LHCN-M2 (cell line): Measurements from ENCODE around the gene HS6ST2. TPM values are rescaled to one million over a fixed set of nuclear protein-coding genes. Genes with fewer than 3 reads are reported as not detected.

Experiments
- DNase-seq: peaks from one replicate; pipeline ENCODE4 v3.0.0-alpha.2; 2012; ENCODE audit warnings: low read depth
- total RNA-seq: library from RNA; depleted of rRNA; stranded (reverse); fragments of >200 nt; gene quantifications from 2 replicates; pipeline ENCODE4 v1.2.3, GENCODE V29; 2014

HS6ST2 gene
- total RNA-seq, 1 experiment from 2014 or later = not detected

DNA sequence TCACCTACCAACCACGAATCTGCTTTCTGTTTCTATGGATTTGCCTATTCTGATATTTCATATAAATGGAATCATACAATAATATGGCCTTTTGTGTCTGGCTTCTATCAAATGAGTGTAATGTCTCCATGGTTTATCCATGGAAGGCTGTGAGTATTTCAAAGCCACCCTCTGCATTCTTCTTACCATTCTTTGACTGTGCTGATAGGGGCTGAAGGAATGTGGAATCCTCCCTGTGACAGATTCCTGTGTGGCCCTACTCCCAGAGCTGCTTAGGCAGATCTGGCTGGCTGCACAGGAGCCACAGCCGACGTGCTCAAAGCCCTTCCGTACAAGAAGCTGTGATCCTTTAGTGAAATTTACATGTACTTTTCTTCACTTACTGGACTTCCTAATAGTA is 163.2 kb downstream of the HS6ST2 start:
- no peak for DNase-seq

DNA sequence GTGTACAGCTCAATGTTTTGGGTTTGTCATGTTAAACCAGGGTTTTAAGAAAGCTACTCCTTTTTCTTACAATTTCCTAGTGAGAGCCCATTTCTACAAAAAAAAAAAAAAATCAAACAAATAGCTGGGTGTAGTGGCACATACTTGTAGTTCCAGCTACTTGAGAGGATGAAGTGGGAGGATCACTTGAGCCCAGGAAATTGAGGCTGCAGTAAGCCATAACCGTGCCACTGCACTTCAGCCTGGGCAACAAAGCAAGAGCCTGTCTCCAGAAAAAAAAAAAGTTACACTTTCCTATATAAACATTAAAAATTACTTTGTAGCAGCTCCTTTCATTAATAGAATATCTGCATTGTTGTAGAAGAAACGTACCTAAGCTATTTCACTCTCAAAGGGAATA is 166.7 kb downstream of the HS6ST2 start:
- no peak for DNase-seq

DNA sequence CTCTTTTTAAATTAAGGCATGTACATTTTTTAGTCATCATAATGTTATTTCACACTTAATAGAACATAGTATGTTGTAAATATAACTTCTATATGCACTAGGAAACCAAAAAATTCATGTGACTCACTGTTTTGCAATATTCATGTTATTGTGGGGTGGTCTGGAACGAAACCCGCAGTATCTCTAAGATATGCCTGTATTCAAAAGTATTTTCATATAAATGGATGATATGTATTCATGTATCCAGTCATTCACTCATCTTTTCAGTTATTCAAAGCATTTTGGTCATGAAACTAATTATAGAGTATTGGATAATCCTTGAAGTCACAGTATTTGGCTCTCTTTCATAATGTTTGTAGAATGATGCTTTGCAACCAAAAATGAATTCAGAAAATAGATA is 168.1 kb downstream of the HS6ST2 start:
- DNase-seq = no peak

DNA sequence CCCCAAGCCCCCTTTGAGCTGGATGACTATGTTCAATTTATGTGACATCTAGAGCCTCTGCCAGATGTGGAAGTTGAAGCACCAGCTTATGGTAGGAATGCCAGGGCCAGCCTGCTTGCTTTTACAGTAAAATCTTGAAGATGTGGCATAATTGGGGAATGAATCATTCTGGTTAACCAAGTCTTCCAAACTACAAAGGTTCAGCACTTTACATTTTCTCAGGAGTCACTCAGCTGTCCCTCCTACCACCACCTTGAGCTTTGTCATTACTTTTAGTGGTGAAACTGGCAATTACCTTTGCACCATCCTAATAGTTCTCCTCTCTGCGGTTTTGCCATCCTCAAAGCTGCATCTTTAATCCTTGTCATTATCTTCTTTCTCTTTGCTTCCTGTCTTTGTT is 172.2 kb downstream of the HS6ST2 start:
- DNase-seq = peak; percentile 2

DNA sequence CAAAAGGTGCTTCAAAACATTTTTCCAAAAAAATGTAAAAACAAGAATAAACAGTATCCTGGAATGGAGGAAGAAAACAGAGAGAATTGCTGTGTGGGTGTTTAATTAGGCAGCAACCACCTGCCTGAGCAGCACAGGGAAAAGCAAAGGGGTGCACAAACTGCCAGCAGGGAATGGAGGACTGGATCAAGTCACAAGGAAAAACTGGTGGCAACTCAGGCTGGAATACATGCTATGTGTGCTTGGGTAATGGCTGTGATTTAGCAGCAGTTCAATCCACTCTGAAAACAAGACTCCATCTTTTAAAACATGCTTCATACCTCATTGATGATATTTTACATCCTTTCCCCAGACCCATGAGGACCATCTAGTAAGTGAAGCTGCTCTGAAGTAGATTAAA is 179.5 kb downstream of the HS6ST2 start:
- no peak for DNase-seq

DNA sequence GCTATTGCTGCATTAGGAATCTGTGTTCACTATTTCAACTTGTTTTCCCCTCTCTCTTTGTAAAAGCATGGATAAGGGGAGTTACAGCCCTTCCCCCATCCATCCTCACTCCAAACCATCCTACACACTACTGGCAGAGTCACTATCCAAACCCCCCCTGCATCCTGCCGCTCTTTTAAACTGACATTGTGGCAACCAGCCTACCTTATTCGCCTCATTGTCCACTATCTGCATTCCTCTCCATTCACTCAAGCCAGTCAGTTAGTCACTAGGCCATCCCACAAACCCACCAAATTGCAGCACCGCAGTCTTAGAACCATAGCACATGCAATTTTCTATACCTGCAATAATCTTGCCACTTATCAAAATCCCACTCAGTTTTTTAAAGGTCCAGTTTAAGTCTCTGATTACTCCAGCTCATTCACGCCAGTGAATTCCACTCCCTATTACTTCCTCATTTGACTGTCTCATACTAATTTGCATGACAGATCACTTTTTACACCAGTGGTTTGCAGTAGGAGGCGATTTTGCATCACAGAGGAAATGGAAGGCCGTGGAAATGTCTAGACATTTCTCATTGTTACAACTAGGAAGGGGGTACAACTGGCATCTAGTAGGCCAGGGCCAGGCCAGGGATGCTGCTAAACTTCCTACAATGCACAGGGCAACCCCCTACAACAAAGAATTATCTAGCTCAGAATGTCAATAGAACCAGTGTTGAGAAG is 181.8 kb downstream of the HS6ST2 start:
- DNase-seq = no peak

DNA sequence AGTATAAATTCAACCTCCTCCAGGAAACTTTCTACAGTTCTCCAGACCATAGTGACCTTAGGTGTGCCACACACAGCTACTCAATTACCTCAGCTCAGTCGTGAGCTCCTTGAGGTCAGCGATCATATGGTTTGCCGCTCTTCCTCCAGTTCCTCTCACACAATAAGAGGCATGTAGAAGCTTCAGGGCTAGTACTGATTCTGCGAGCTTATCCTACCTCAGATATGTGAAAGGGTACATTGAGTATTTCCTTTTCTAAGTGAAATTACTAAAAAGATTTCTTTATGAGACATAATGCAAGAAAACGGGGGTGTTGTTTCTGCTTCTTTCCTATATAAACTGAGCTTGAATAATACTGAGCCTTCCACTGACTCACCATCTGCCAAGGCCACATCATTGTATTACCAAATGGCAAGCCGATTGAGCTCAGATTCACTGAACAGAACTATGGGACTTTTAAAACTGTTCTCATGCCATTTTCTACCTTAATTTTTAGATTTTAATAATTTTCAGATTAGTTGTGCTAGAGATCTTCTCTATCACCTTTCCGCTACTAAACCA is 183.1 kb downstream of the HS6ST2 start:
- DNase-seq = no peak

DNA sequence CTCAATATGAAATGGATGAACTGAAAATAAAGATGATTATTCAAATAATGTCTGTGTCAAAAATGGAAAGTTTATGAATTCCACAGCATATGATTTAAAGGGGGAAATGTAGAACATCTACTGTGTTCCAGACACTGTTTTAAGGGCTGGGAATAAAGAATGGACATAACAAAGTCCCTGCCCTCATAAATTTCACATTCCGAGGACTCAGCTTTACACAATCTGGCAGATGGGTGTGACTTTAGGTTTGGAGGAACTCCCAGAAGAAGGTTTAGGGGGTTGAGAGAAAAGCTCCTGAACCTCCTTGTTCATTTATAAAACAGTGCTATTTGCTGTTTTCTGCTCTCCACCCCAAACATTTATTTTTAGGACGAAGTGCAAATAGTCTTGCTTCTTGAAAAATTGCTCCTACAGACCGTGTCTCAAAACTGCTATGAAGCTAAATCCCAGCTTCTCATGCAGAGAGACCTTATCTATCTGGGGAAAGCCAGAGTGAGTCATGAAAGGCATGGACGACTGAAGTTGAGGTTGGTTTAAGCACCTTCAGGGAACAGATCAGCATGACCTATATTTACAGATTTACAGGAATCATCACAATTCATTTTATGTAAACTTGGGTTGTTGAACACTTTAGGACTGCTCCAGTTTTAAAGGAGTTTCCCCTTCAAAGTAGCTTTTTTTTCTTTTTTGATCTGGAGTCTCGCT is 184.3 kb downstream of the HS6ST2 start:
- DNase-seq = no peak

DNA sequence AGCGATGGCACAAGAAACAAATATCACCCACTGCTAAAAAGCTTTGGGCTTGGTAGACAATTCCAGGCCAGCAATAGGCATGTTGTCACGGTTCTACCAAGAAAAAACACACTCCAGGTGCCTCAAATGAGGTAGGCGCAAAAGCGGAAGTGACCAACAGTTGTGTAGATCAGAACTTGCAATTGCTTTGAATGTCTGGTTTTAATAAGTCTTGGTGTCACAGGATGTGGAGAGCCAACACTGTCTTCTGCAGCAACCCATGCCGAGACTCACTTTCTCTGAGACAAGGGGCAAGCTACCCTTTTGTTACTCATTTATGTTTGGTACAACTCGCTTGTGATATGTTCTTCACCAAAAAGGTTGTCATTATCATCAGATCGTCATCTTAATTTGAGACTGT is 188.8 kb downstream of the HS6ST2 start:
- DNase-seq = no peak

DNA sequence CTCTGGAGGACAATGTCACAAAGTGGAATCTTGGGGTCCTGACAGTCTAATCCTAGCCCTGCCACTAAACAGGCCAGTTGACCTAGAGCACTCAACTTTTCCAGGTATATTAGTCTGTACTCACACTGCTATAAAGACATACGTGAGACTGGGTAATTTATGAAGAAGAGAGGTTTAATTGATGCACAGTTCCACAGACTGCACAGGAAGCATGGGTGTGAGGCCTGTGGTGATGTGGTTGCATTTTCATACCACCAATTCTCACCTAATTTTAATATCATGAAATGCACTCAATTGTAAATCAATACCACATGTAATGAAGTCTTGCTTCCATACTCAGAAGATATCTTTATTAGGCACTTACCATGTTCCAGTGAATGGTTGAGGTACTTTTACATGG is 192.0 kb downstream of the HS6ST2 start:
- DNase-seq = no peak

DNA sequence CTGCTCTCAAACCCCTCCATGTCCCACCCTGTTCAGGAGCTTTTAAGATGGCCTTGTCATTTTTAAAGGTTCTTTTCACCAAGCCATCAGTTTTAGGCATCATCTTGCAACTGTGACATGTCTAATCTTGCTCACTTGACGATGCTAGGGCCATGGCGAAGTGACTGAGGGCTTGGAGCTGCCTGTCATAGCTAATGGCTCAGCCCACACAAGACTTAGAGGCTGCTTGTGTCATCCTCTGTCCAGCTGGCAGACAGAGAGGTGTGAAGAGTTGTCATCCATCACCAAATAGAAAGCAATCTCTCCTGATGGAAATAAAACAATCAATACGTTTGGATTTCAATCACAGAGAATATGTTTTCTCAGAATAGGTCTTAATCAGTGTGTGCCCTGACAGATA is 194.9 kb downstream of the HS6ST2 start:
- DNase-seq = no peak

DNA sequence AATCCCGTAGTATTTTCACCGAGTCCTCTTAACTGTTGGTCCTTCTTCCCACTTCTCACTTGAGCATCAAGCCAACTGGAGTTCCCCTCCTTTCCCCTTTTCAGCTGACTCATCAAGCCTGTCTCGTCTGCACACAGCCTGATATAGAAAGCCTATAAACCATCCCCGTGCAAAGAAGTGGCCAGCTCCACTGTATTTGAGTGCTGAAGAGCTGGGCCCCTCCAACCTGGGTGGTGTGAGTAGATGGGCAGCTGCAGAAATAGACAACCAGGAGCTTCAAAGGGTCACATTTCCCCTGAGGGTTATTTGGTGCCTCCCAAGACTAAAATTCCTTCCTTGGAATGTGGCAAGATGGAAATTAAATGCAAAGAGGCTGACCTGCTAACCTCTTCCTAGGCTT is 199.7 kb downstream of the HS6ST2 start:
- no peak for DNase-seq

DNA sequence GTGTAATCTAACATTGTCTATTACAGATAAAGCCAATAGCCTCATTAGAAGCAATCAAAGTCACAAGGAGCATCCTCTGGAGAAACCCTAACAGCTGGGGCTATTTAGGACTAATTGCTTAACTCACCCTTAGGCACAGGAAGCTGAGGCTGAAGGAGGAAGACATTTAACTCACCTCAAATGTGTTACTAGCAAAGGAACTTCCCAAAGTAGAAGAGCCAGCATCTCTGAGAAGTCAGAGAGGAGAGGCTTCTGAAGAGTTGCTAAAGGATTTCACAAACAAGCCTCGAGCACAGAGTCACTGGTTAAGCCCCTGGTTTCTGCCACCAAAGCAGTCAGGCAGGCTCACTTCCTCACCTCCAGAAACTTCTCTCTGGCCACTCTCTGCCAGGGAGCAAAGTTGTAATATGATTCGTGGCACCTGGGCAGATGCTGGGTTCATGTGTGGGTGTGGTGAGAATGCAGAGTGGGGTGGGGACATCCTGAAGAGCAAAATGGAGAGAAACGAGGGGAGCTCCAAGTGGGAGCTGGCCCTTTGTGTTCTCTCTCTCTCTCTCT is 201.3 kb downstream of the HS6ST2 start:
- DNase-seq = no peak

DNA sequence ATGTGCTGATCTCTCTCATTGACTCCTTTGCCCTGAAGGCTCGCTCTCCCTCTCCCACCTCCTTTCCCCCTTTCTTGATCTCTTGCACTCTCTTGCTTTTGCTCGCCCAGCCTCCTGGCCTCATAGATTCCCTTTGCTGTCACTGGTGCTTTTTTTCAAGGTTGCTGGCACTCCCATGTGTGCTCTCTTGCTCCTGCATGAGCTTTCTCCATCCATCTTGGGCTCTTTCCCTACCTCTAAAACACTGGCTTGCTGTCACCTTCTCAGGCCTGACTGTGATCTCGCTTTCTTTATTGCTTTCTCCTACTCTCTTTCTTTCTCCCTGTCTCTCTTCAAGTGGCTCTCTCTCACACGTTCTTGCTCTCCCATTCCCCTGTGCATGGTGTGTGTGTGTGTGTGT is 202.0 kb downstream of the HS6ST2 start:
- DNase-seq = no peak

DNA sequence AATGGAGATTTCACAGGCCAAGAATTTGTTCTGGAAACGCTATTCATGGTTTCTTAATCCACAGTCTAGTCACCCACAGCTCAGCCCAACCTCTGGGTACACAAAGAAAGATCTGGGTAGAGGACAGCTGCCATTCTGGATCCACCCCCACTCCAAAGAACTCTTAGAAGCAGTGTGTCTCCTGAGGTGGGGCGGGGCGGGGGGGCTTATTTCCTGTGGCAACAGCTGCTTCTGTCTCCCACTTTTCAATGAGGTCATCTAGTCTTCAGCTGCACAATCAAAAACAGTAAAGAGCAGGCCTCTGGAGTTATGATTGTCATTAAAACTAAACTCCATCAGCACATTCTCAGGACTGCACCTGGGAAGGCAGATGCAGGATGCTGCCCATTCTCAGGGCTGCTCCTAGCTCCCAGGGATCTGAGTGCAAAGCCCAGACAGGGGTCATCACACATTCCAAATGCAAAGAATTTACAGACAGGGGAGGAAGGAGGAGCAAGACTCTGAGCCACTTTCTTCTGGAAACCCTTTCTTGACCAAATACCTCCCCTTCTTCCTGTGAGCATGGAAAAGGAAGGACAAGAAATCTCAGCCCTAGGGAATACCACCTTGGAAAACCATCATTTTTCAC is 207.3 kb downstream of the HS6ST2 start:
- peak; percentile 84 for DNase-seq

DNA sequence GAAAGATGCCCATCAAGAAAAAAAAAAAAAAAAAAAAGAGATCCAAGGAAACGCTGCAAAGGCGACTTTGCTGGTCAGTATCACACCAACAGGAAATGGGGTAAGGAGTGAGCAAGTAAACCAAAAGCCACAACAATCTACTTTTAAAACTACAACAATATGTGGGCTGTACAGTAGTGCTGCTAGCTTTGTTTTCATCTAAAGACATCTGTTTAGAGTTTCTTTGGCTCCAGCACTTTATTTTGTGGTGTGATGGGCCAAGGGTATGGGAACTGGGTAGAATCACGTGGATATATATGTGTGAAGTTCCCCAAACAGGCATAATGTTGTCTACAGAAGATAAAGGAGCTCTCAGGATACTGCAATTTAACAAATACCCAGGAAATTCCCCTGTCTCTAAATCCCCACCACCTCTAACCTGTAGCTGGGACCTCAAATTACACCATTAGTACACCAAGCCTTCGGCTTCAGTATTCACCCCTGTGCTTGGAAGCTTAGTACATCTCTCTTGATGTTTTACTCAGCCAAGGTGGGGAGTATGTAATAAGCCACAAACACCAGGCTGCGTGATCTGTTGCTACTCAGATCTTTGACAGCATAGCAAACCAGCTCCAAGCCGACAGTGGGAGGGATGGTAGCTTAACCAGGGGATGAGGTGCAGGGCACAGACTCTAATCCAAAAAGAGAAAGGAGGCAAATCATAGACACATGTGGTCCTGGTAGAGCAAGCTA is 207.9 kb downstream of the HS6ST2 start:
- DNase-seq = peak; percentile 71

DNA sequence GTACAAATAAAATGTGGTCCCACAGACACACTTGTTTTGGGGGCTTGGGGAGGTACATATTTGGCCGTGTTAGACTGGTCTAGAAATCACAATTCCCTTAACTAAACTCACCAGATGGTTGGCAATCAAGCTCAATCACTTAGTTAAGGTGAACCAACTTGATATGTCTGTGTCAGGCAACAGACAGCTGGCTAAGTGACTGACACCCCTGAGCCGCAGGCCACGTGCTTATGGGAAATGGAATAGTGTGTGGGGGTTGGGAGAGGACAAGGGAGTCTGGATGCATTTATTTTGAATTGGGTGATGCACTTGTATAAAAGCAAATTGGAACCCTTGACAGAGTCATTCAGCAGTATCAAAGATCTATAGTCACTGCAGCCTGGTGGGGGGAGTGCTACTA is 209.0 kb downstream of the HS6ST2 start:
- no peak for DNase-seq

DNA sequence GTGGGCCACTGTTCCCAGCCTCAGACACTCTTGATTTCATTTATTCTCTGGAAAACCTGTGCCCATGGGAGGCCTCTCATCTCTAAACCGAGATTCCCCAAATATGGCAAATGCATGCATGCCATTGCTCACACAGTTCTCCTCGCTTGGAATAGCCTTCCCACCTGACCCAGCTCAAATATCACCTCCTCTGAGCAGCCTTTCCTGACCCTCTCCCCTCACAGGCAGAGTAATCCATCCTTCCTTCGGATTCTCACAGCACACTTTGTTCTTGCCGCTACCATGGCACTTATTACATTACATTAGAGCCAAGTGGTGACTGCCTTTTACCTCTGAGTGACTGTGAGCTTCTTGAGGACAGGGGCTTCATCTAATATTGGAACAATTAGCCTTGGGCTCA is 209.5 kb downstream of the HS6ST2 start:
- DNase-seq = no peak

DNA sequence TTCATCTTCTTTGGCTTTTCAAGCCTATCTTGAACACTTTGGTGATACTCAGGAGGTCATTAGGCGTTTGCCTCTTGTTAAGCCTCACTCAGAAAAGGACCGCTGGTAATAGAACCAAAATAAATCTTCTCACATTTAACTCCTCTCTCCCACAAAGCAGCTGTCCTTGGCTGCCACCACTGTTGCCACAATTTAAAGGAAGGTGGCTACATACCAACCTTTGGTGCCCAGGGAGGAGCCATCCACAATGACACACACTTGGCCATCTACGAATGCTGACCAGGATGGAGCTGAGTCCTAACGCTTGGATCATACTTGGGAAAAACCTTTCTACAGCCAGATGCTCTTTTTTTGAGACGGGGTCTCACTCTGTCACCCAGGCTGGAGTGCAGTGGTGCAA is 210.2 kb downstream of the HS6ST2 start:
- DNase-seq = no peak

DNA sequence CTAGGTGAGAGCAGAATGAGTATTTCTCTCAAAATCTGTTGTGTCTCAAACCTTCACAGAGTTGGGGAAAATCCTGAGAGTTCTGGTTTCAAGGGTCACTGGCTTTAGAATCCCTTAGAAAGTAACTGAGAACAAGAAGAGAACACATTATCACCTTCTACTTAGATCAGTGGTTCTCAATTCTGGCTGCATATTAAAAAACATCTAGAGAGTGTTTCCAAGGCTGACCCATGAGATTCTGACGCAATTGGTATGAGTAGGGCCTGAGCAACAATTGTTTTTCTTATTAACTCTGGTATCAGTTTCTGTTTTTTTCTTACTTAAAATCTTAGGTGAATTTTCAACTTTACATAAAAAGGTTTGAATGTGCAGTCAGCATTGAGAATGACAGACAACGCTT is 212.8 kb downstream of the HS6ST2 start:
- DNase-seq = no peak

DNA sequence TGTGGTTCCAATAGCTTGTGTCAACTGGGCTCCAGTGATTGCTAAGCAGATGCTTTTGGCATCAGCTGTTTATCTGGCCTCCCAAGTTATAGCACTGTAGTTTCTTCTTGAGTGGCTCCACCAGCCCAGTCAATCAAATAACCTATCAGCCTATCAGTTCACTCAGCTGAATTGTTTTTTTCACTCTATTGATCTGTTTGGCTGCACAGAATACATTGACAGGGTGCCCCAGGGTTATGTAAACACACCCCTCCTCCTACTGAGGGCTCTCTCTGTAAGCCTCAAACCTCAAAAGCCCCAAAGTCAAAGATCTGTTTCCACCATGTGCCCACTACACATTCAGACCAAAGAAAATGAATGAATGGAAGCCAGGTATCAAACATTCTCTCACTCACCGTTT is 214.0 kb downstream of the HS6ST2 start:
- no peak for DNase-seq

DNA sequence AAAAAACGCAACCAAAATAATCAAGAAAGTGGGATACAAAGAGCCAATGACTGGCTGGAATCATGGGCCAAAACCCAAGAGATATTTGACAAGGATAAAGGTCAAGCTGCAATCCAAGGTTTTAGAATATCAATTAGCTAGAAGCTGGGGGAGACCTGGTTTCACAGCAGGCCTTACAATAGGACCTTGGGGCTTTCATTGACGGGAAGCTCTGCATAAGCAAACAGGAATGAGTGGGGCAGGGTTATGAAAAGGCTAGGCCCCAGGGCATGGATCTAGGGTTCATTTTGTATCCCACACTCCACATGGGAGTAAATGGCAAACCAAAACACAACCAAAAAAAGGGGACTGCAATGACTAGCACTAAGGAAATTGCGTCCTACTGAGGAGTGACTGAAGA is 215.3 kb downstream of the HS6ST2 start:
- DNase-seq = no peak
